GM19463 (cell line): ENCODE data around the gene BMP2.

Experiments used
- ATAC-seq: cut with Tn5 transposase; IDR thresholded peaks from one replicate; pipeline ENCODE4 v1.9.1; 2021; ENCODE audit warnings: mild to moderate bottlenecking, moderate library complexity; ENCODE audit not compliant: unreplicated experiment

Gene BMP2

GRCh38 chr20:6767126-6767535, 355 bp upstream of the BMP2 start:
- ATAC-seq = no peak

GRCh38 chr20:6768228-6769140, 998 bp downstream of the BMP2 start:
- no peak for ATAC-seq

- no peak for ATAC-seq
These were observed 2.7 kb downstream of the BMP2 start for GRCh38 chr20:6769903-6770785.

GRCh38 chr20:6770786-6771100, 3.3 kb downstream of the BMP2 start:
- ATAC-seq = no peak

GRCh38 chr20:6780433-6781190, 13.1 kb downstream of the BMP2 start:
- ATAC-seq = no peak

GRCh38 chr20:6783752-6784151, 16.3 kb downstream of the BMP2 start:
- no peak for ATAC-seq

GRCh38 chr20:6784210-6784631, 16.7 kb downstream of the BMP2 start:
- no peak for ATAC-seq

GRCh38 chr20:6784767-6785166, 17.3 kb downstream of the BMP2 start:
- no peak for ATAC-seq

- no peak for ATAC-seq
These were observed 19.1 kb downstream of the BMP2 start for GRCh38 chr20:6786548-6786947.

GRCh38 chr20:6792789-6793188, 25.3 kb downstream of the BMP2 start:
- ATAC-seq = no peak

GRCh38 chr20:6802227-6802626, 34.7 kb downstream of the BMP2 start:
- no peak for ATAC-seq

- no peak for ATAC-seq
These were observed 38.8 kb downstream of the BMP2 start for GRCh38 chr20:6806275-6806674.

- no peak for ATAC-seq
These were observed 44.0 kb downstream of the BMP2 start for GRCh38 chr20:6811262-6812035.

GRCh38 chr20:6812530-6812929, 45.0 kb downstream of the BMP2 start:
- ATAC-seq = no peak

- ATAC-seq = no peak
These were observed 47.5 kb downstream of the BMP2 start for GRCh38 chr20:6814945-6815344.

GRCh38 chr20:6818033-6818808, 50.7 kb downstream of the BMP2 start:
- ATAC-seq = no peak

- ATAC-seq = no peak
These were observed 52.1 kb downstream of the BMP2 start for GRCh38 chr20:6819599-6819998.

GRCh38 chr20:6824401-6824800, 56.9 kb downstream of the BMP2 start:
- ATAC-seq = no peak

- ATAC-seq = no peak
These were observed 60.0 kb downstream of the BMP2 start for GRCh38 chr20:6827472-6827871.
